HG02885 (cell line): ENCODE results near the gene TNP2.
"Not testable (repeated sequence)": the region's sequence is repeated elsewhere in the genome, so short reads cannot be mapped to it uniquely, and the experiment has no call there.

ENCODE experiments used
- ATAC-seq: cut with Tn5 transposase; IDR thresholded peaks from one replicate; pipeline ENCODE4 v1.9.1; 2021; ENCODE audit warnings: mild to moderate bottlenecking; ENCODE audit not compliant: unreplicated experiment, poor library complexity

TNP2 gene

DNA sequence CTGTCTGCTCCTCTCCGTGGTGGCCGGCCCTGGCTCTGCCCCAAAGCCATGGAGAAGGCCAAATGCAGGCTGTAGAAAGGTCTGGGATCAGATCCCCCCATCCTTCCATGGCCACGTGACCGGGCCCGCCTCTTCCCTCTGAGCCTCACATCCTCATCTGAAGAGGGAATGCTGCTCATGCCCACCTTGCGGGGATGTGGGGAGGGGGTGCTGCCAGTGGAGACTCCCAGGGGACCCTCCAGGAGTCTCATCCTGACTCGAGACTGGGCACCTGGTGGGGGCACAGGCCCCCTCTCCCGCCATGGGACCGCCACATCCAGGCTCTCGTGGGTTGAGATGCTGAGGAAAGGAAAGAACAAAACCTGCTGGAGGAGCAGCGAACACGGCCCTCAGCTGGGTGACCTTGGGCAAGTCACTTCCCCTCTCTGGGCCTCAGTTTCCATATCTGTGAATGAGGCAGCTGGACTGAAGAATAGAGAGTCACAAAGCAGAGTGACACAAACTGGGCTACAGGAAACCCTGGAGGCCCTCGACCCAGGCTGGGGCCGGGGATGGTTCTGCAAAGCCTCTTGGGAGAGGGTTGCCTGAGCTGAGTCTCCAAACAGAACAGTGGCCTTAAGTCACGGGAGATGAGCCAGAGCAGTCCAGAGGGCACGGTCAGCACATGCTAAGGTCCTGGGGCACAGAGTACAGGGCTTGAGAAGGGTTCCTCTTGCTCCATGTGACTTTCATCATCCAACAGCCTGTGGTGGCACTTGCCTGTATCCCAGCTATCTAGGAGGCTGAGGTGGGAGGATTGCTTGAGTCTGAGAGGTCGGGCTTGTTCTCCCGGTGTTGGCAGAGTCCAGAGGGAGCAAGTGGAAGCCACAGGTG, 43.2 kb downstream of the TNP2 start:
- no peak for ATAC-seq

GRCh38 chr16:11224894-11225676, 44.0 kb downstream of the TNP2 start:
- ATAC-seq = peak; percentile 91

DNA sequence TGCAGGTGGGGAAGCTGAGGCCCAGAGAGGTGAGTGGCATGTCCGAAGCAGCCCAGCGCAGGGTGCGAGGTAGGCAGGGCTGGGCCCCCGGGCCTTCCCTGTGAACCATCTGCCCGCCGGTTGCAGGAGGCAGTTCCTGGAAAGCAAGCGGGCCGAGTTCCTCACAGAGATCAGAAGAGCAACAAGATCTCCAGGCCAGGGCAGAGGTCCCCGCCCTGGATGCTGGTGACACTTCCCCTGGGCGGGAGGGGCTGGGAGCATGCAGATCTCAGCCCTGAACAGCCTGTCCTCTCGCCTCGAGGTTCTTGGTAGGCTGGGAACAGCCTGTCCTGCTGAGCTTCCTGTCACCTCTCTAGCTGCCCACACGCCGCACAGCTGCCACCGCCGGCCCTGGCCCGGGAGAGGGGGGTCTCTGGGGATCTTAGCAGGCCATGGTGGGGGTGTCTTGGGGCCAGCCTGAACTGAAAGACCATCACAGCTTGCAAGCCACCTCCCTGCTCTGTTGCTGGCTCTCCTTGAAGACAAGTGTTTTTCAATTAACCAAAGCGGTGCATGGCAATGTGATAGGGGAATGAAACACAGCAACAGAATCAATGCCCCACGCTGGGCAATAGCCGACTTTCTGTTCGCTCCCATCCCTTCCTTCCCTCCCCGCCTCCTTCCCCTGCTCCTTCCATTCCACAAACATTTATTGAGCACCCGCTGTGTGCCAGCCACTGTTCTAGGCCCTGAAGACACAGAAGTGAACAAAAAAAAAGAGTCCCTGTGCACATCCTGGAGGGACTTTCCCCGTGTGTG, 44.8 kb downstream of the TNP2 start:
- peak; percentile 40 for ATAC-seq

DNA sequence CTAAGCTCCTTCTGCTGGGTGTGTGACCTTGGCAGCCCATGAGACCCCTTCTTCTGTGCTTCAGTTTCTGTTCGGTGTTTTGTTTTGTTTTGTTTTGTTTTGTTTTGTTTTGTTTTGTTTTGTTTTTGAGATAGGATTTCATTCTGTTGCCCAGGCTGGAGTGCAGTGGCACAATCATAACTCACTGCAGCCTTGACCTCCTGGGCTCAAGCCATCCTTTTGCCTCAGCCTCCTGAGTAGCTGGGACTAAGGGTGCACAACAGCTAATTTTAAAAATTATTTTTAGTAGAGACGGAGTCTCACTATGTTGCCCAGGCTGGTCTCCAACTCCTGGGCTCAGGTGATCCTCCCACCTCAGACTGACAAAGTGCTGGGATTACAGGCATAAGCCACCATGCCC, 48.6 kb downstream of the TNP2 start:
- not testable (repeated sequence) for ATAC-seq

DNA sequence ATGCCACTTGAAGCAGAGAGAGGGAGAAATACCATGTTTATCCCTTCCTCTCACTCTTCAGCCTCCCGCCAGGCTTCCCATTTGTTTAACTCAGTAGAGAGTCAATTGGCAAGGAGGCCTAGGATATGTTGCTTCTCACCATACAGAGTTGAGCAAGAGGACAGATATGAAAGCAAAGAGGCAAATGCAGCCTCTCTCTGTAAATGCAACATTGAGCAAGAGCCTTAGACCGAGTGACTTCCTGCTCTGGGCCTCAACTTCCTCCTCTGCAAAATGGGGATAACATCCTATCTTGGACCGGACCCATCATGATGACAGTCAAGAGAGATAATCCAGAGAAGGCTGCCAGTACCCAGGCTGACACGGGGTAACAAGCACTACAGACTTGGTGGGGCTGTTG, 49.9 kb downstream of the TNP2 start:
- no peak for ATAC-seq

DNA sequence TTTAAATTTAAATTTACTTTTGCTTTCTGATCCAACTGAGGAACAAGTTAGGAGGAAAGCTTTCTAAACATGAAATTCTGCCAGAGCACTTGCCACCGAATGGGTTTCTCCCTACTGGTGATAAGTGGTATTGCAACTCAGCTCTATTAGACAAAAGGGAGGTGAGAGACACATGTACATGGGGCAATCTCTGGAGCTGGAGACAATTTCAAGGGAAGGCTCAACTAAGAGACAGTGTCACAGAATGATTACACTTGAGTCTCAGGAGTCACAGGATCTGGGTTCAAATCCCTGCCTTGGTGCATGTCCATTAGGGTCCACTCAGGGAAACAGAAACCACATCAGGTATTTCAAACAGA, 50.5 kb downstream of the TNP2 start:
- no peak for ATAC-seq
